H9 (cell line): ENCODE measurements around the gene MATN4. TPM values are rescaled to one million over a fixed set of nuclear protein-coding genes. Genes with fewer than 3 reads are reported as not detected.

Source experiments
- DNase-seq: peaks from one replicate; pipeline ENCODE4 v3.0.0-alpha.2; 2017
- H2AFZ ChIP-seq: one replicate; pipeline ENCODE4 v1.6.1; 2013; ENCODE audit warnings: mild to moderate bottlenecking, low read length, control low read depth, moderate library complexity
- H2AK5ac ChIP-seq: 2 replicates; pipeline ENCODE4 v1.6.1; 2013; ENCODE audit warnings: low read length, control low read depth, mixed read lengths; ENCODE audit not compliant: insufficient read length
- H2BK120ac ChIP-seq: one replicate; pipeline ENCODE4 v1.6.1; 2013; ENCODE audit warnings: low read depth, mild to moderate bottlenecking, low read length, control low read depth, inconsistent platforms; ENCODE audit not compliant: poor library complexity, severe bottlenecking
- H2BK12ac ChIP-seq: 2 replicates; pipeline ENCODE4 v1.6.1; 2013; ENCODE audit warnings: low read length, control low read depth, mixed read lengths, low read depth; ENCODE audit not compliant: insufficient read length
- H2BK15ac ChIP-seq: 2 replicates; pipeline ENCODE4 v1.6.1; 2013; ENCODE audit warnings: low read depth, low read length, control low read depth
- H2BK20ac ChIP-seq: one replicate; pipeline ENCODE4 v1.6.1; 2013; ENCODE audit warnings: low read depth, mild to moderate bottlenecking, low read length, control low read depth, inconsistent platforms; ENCODE audit not compliant: poor library complexity, severe bottlenecking
- H2BK5ac ChIP-seq: 2 replicates; pipeline ENCODE4 v1.6.1; 2013; ENCODE audit warnings: low read length, control low read depth, mixed read lengths; ENCODE audit not compliant: insufficient read length
- H3K14ac ChIP-seq: 2 replicates; pipeline ENCODE4 v1.6.1; 2013; ENCODE audit warnings: low read length, control low read depth; ENCODE audit not compliant: insufficient read depth
- H3K18ac ChIP-seq: 2 replicates; pipeline ENCODE4 v1.6.1; 2013; ENCODE audit warnings: low read depth, mild to moderate bottlenecking, mixed read lengths, low read length, control low read depth; ENCODE audit not compliant: insufficient read length
- H3K23ac ChIP-seq: 2 replicates; pipeline ENCODE4 v1.6.1; 2013; ENCODE audit warnings: low read length, control low read depth, mixed read lengths, low read depth; ENCODE audit not compliant: insufficient read length
- H3K23me2 ChIP-seq: 2 replicates; pipeline ENCODE4 v1.6.1; 2013; ENCODE audit warnings: low read depth, mild to moderate bottlenecking, mixed read lengths, low read length, control low read depth; ENCODE audit not compliant: insufficient read length, poor library complexity, severe bottlenecking
- H3K27ac ChIP-seq: 2 replicates; pipeline ENCODE4 v1.5.1; 2013; ENCODE audit warnings: low read length, control low read depth, mixed read lengths, low read depth; ENCODE audit not compliant: insufficient read length
- H3K27me3 ChIP-seq: 2 replicates; pipeline ENCODE4 v1.6.1; 2013; ENCODE audit warnings: low read length, control low read depth, inconsistent platforms; ENCODE audit not compliant: insufficient read depth
- H3K4ac ChIP-seq: 2 replicates; pipeline ENCODE4 v1.6.1; 2013; ENCODE audit warnings: low read depth, mild to moderate bottlenecking, control low read depth, inconsistent platforms, low read length, moderate library complexity
- H3K4me1 ChIP-seq: 2 replicates; pipeline ENCODE4 v1.6.1; 2013; ENCODE audit warnings: low read length, control low read depth, inconsistent platforms; ENCODE audit not compliant: insufficient read depth
- H3K4me2 ChIP-seq: 2 replicates; pipeline ENCODE4 v1.6.1; 2013; ENCODE audit warnings: low read length, control low read depth, mixed read lengths; ENCODE audit not compliant: insufficient read length, insufficient read depth
- H3K56ac ChIP-seq: 2 replicates; pipeline ENCODE4 v1.6.1; 2013; ENCODE audit warnings: low read depth, mild to moderate bottlenecking, mixed read lengths, low read length, control low read depth; ENCODE audit not compliant: insufficient read length
- H3K79me1 ChIP-seq: 2 replicates; pipeline ENCODE4 v1.6.1; 2013; ENCODE audit warnings: low read depth, mild to moderate bottlenecking, moderate library complexity, low read length, control low read depth, inconsistent platforms; ENCODE audit not compliant: insufficient read depth, poor library complexity, severe bottlenecking
- H3K79me2 ChIP-seq: 2 replicates; pipeline ENCODE4 v1.6.1; 2013; ENCODE audit warnings: low read length, control low read depth, inconsistent platforms; ENCODE audit not compliant: insufficient read depth
- H3K9ac ChIP-seq: 2 replicates; pipeline ENCODE4 v1.6.1; 2013; ENCODE audit warnings: low read length, control low read depth, mixed read lengths; ENCODE audit not compliant: insufficient read length; ENCODE audit errors: extremely low read depth
- H3K9me3 ChIP-seq: one replicate; pipeline ENCODE4 v1.6.1; 2013; ENCODE audit warnings: low read depth, low read length, inconsistent platforms; ENCODE audit not compliant: control insufficient read depth
- H3T11ph ChIP-seq: one replicate; pipeline ENCODE4 v1.6.1; 2013; ENCODE audit warnings: mild to moderate bottlenecking, low read length, control low read depth, inconsistent platforms
- H4K20me1 ChIP-seq: one replicate; pipeline ENCODE4 v1.6.1; 2013; ENCODE audit not compliant: control insufficient read depth, insufficient read length, insufficient read depth
- H4K5ac ChIP-seq: 2 replicates; pipeline ENCODE4 v1.6.1; 2013; ENCODE audit warnings: low read depth, mild to moderate bottlenecking, mixed read lengths, low read length, control low read depth; ENCODE audit not compliant: insufficient read length
- H4K8ac ChIP-seq: replicated peaks from 2 replicates; pipeline ENCODE4 v1.6.1; 2013; ENCODE audit warnings: low read length, control low read depth, mixed read lengths, low read depth; ENCODE audit not compliant: insufficient read length
- H4K91ac ChIP-seq: 2 replicates; pipeline ENCODE4 v1.6.1; 2013; ENCODE audit warnings: low read depth, mild to moderate bottlenecking, moderate library complexity, mixed read lengths, low read length, control low read depth; ENCODE audit not compliant: insufficient read length
- H3K27ac Mint-ChIP-seq, 3 experiments: 2 replicates in 2 of 3; 3 replicates in 1 of 3; pipeline ENCODE4 v1.8.0; 2020 to 2021; ENCODE audit warnings: mixed read lengths in 3 of 3, mild to moderate bottlenecking in 1 of 3, moderate library complexity in 1 of 3
- H3K27me3 Mint-ChIP-seq: 2 replicates; pipeline ENCODE4 v1.8.0; 2021; ENCODE audit warnings: low read depth, mild to moderate bottlenecking, moderate library complexity, mixed read lengths
- H3K36me3 Mint-ChIP-seq, 3 experiments: 2 replicates in 2 of 3; 3 replicates in 1 of 3; pipeline ENCODE4 v1.8.0; 2020 to 2021; ENCODE audit warnings: low read depth in 3 of 3, mixed read lengths in 3 of 3; ENCODE audit not compliant: insufficient read depth in 1 of 3
- H3K4me1 Mint-ChIP-seq, 2 experiments: 2 replicates each; pipeline ENCODE4 v1.8.0; 2020; ENCODE audit warnings: mixed read lengths in 2 of 2
- H3K4me3 Mint-ChIP-seq, 2 experiments: 2 replicates in 1 of 2; 3 replicates in 1 of 2; pipeline ENCODE4 v1.8.0; 2020 to 2021; ENCODE audit warnings: mild to moderate bottlenecking in 2 of 2, mixed read lengths in 2 of 2, moderate library complexity in 1 of 2
- H3K9me3 Mint-ChIP-seq, 2 experiments: 2 replicates in 1 of 2; 3 replicates in 1 of 2; pipeline ENCODE4 v1.8.0; 2020; ENCODE audit warnings: mild to moderate bottlenecking in 2 of 2, mixed read lengths in 2 of 2, moderate library complexity in 1 of 2
- WGBS: extraction: QIAGEN DNeasy Blood & Tissue Kit; methylation state at CpG from one replicate; pipeline ENCODE4 v1.1.7; 2013; ENCODE audit warnings: missing lambda C conversion rate, low lambda C conversion rate, mixed read lengths; ENCODE audit not compliant: insufficient read length; ENCODE audit errors: extremely low coverage; 5-methylcytosine and 5-hydroxymethylcytosine counted together
- long read RNA-seq: library from polyadenylated mRNA; unstranded; transcript quantifications from one replicate; pipeline ENCODE4 v2.0.0, GENCODE V29; 2020
- total RNA-seq: library from RNA; stranded (reverse); gene quantifications from 2 replicates; pipeline ENCODE4 v1.2.1, GENCODE V29; 2021
- TF ChIP-seq, protein P1 (sequence below): fragments of 200-600 bp; sonication (generic); conservative IDR thresholded peaks from 3 replicates; pipeline ENCODE4 v1.8.0; 2021; ENCODE audit warnings: antibody characterized with exemption, mild to moderate bottlenecking

The MATN4 gene
- 0.11 TPM in 1 of 2 replicates, not detected in the other for total RNA-seq
- long read RNA-seq, partial matches to known transcripts, result 0 of 2 reads
- long read RNA-seq, other reads (novel, unspliced or antisense), result 2 of 2 reads

- no peak within 1 kb of the TSS for H2AFZ ChIP-seq
- no peak within 1 kb of the TSS for H2AK5ac ChIP-seq
- H4K20me1 ChIP-seq, result no peaks in the 10 kb centered on the region
- no peak within 1 kb of the TSS for H2BK120ac ChIP-seq
- H2BK5ac ChIP-seq, result no peak within 1 kb of the TSS
- Mint-ChIP-seq H3K27ac (peak within 1 kb of the TSS in 1 of 3 experiments; percentile 19; a peak in 1 of 7 replicates), H3K36me3 (no peaks in the 10 kb centered on the region), H3K4me3 (no peak within 1 kb of the TSS), H3K27me3 (peaks cover 34% of the 10 kb centered on the region), H3K4me1 (peaks cover 10 to 28% of the 10 kb centered on the region in 2 experiments), H3K9me3 (peaks cover 4 to 6% of the 10 kb centered on the region in 2 experiments; a peak in 3 of 5 replicates)
- H3K18ac ChIP-seq, result no peak within 1 kb of the TSS
- no peak within 1 kb of the TSS for H4K91ac ChIP-seq
- no peak within 1 kb of the TSS for H3K27ac ChIP-seq
- no peak within 1 kb of the TSS for H3T11ph ChIP-seq
- H4K8ac ChIP-seq, result no peak within 1 kb of the TSS
- H2BK12ac ChIP-seq, result no peak within 1 kb of the TSS
- no peak within 1 kb of the TSS; the same call in 1 of the 2 replicates for H3K14ac ChIP-seq
- WGBS, result no CpG with 5 or more reads among the region's 20 CpGs
- no peaks in the 10 kb centered on the region for H3K79me2 ChIP-seq
- no peak within 1 kb of the TSS for H2BK20ac ChIP-seq
- peaks cover 2% of the 10 kb centered on the region for H3K23me2 ChIP-seq
- no peak within 1 kb of the TSS for H3K56ac ChIP-seq
- H3K4me2 ChIP-seq, result no peak within 1 kb of the TSS
- peak; percentile 65 for DNase-seq
- H3K4ac ChIP-seq, result no peak within 1 kb of the TSS
- TF ChIP-seq, protein P1, sequence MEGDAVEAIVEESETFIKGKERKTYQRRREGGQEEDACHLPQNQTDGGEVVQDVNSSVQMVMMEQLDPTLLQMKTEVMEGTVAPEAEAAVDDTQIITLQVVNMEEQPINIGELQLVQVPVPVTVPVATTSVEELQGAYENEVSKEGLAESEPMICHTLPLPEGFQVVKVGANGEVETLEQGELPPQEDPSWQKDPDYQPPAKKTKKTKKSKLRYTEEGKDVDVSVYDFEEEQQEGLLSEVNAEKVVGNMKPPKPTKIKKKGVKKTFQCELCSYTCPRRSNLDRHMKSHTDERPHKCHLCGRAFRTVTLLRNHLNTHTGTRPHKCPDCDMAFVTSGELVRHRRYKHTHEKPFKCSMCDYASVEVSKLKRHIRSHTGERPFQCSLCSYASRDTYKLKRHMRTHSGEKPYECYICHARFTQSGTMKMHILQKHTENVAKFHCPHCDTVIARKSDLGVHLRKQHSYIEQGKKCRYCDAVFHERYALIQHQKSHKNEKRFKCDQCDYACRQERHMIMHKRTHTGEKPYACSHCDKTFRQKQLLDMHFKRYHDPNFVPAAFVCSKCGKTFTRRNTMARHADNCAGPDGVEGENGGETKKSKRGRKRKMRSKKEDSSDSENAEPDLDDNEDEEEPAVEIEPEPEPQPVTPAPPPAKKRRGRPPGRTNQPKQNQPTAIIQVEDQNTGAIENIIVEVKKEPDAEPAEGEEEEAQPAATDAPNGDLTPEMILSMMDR, result no peak
- no peaks in the 10 kb centered on the region for H3K27me3 ChIP-seq
- H3K9me3 ChIP-seq, result no peaks in the 10 kb centered on the region
- H3K4me1 ChIP-seq, result no peaks in the 10 kb centered on the region
- H3K79me1 ChIP-seq, result no peaks in the 10 kb centered on the region
- H3K23ac ChIP-seq, result no peak within 1 kb of the TSS
- no peak within 1 kb of the TSS for H4K5ac ChIP-seq
- H2BK15ac ChIP-seq, result no peak within 1 kb of the TSS
- H3K9ac ChIP-seq, result no peak within 1 kb of the TSS
Measured at GRCh38 chr20:45308117-45308778, at the start of gene MATN4. TSS of gene MATN4 (minus strand) at chr20:45308299. CDS start at chr20:45305582, 2,717 bp downstream.
